Measurements from ENCODE around the gene SLC29A1. TPM values are rescaled to one million over a fixed set of nuclear protein-coding genes. Genes with fewer than 3 reads are reported as not detected.

The SLC29A1 gene
- total RNA-seq, 4 donors from 2014 or later: 39.7 to 83.3 (median 55.8) TPM

GRCh38 chr6:44225579-44226325 is 2.4 kb downstream of the SLC29A1 start:
- intact Hi-C loops (cut with DNase I): no loop called here

GRCh38 chr6:44226368-44227147 is 3.2 kb downstream of the SLC29A1 start:
- intact Hi-C loops (cut with DNase I): no loop called here
- no peak overlapping the region for H3K4me3 ChIP-seq (replicated peaks in 1 of 3)
- peaks cover 13 to 17% of the 10 kb centered on the region in 2 donors for H3K36me3 ChIP-seq
- WGBS, 2 donors: 60 to 63% methylated on average over 15 of the region's 15 CpGs
- H3K4me1 ChIP-seq: peaks cover 31 to 60% of the 10 kb centered on the region in 2 donors
- H3K27me3 ChIP-seq: no peaks in the 10 kb centered on the region
- H3K27ac ChIP-seq: peak overlapping the region in 2 of 3 donors; percentile 31 to 41
- H3K9me3 ChIP-seq: no peaks in the 10 kb centered on the region
- DNase-seq: no peak
- TF ChIP-seq CTCF (IDR thresholded peaks at IDR 0.05) (no peak), POLR2A (IDR thresholded peaks at IDR 0.05) (no peak)

More at GRCh38 chr6:44225579-44226325, 2.4 kb downstream of the SLC29A1 start:
- TF ChIP-seq POLR2A (IDR thresholded peaks at IDR 0.05): no peak
- no peak for TF ChIP-seq CTCF (IDR thresholded peaks at IDR 0.05)
- no peak for DNase-seq
- peak overlapping the region in 1 of 3 donors; percentile 31 for H3K27ac ChIP-seq
- no peak overlapping the region for H3K4me3 ChIP-seq (replicated peaks in 1 of 3)
- WGBS, 2 donors: 91 to 96% methylated on average over 8 of the region's 8 CpGs
- peaks cover 10 to 11% of the 10 kb centered on the region in 2 donors for H3K36me3 ChIP-seq
- no peaks in the 10 kb centered on the region for H3K27me3 ChIP-seq
- peaks cover 39 to 68% of the 10 kb centered on the region in 2 donors for H3K4me1 ChIP-seq
- H3K9me3 ChIP-seq: no peaks in the 10 kb centered on the region

GRCh38 chr6:44227148-44227793 is 3.9 kb downstream of the SLC29A1 start:
- TF ChIP-seq POLR2A (IDR thresholded peaks at IDR 0.05) (no peak), CTCF (IDR thresholded peaks at IDR 0.05) (no peak)
- no peak for DNase-seq
- Histone ChIP-seq H3K27me3 (no peaks in the 10 kb centered on the region), H3K4me1 (peaks cover 24 to 52% of the 10 kb centered on the region in 2 donors), H3K4me3 (replicated peaks in 1 of 3) (no peak overlapping the region), H3K27ac (peak overlapping the region in 2 of 3 donors; percentile 31 to 41), H3K36me3 (peaks cover 14 to 24% of the 10 kb centered on the region in 2 donors), H3K9me3 (no peaks in the 10 kb centered on the region)
- intact Hi-C loops (cut with DNase I): no loop called here
- 79 to 80% methylated on average over 6 to 7 of the region's 7 CpGs for WGBS, 2 donors

GRCh38 chr6:44228031-44228430 is 4.6 kb downstream of the SLC29A1 start:
- no peak for DNase-seq
- Histone ChIP-seq H3K9me3 (no peaks in the 10 kb centered on the region), H3K27me3 (no peaks in the 10 kb centered on the region), H3K4me1 (peaks cover 17 to 52% of the 10 kb centered on the region in 2 donors), H3K4me3 (replicated peaks in 1 of 3) (no peak overlapping the region), H3K27ac (peak overlapping the region in 1 of 3 donors; percentile 31), H3K36me3 (peaks cover 14 to 29% of the 10 kb centered on the region in 2 donors)
- intact Hi-C loops (cut with DNase I): no loop called here
- 94% methylated on average over 6 of the region's 6 CpGs for WGBS, 2 donors
- TF ChIP-seq POLR2A (IDR thresholded peaks at IDR 0.05) (no peak), CTCF (IDR thresholded peaks at IDR 0.05) (no peak)
